GM12878 (cell line): ENCODE results near the gene ISM1. TPM values are rescaled to one million over a fixed set of nuclear protein-coding genes. Genes with fewer than 3 reads are reported as not detected.

Experiments used
- ATAC-seq: fragments of 200-7000 bp; cut with Tn5 transposase; 3 replicates; pipeline ENCODE4 v1.9.1; 2020; ENCODE audit warnings: mild to moderate bottlenecking, moderate library complexity
- BruUV-seq: library from RNA; stranded (reverse); fragments of 400-500 nt; replicated peaks from 2 replicates; lab custom pipeline; 2021; lab: Mats Ljungman, UMichigan
- CTCF ChIA-PET: fragments of 300-600 bp; sonication (Branson Sonifier 250); formaldehyde crosslinking; extraction: SDS; loops from one replicate; lab custom pipeline; 2021; ENCODE audit warnings: inconsistent platforms; lab: Yijun Ruan, JAX
- POLR2A ChIA-PET: fragments of 350-600 bp; formaldehyde crosslinking; extraction: SDS; loops from one replicate; lab custom pipeline; 2021; ENCODE audit warnings: inconsistent platforms; lab: Charles Lee
- RAD21 ChIA-PET: fragments of 300-600 bp; sonication (Branson Sonifier 250); formaldehyde crosslinking; loops from one replicate; lab custom pipeline; 2023; ENCODE audit warnings: antibody characterized with exemption; ENCODE audit not compliant: unreplicated experiment; lab: Charles Lee
- SMC1A ChIA-PET: fragments of 300-600 bp; sonication (Branson Sonifier 250); formaldehyde crosslinking; loops from one replicate; lab custom pipeline; 2023; ENCODE audit not compliant: unreplicated experiment, uncharacterized antibody; lab: Charles Lee
- DNase-seq: peaks from one replicate; pipeline ENCODE4 v3.0.0-alpha.2; 2011; ENCODE audit warnings: low read depth, low spot score
- FAIRE-seq: peaks from 3 replicates; lab custom pipeline; 2011; peaks lifted over from hg19 to GRCh38; lab: Jason Lieb, UNC
- H2AFZ ChIP-seq: 2 replicates; pipeline ENCODE4 v1.6.0; 2011; ENCODE audit warnings: low read depth, low read length, control low read depth; ENCODE audit not compliant: control insufficient read depth
- H3K27ac ChIP-seq: 2 replicates; pipeline ENCODE4 v1.5.1; 2011; ENCODE audit warnings: control low read depth; ENCODE audit not compliant: control insufficient read depth, insufficient read depth
- H3K27me3 ChIP-seq, 2 experiments: replicated peaks in 1 of 2; 2 replicates each; pipeline versions ENCODE4 v1.6.0 to v1.6.1; 2011; ENCODE audit warnings: low read length in 1 of 2; ENCODE audit not compliant: control insufficient read depth in 2 of 2, insufficient read depth in 2 of 2
- H3K36me3 ChIP-seq, 2 experiments: 2 replicates each; pipeline ENCODE4 v1.5.1; 2011; ENCODE audit warnings: low read length in 1 of 2; ENCODE audit not compliant: control insufficient read depth in 2 of 2, insufficient read depth in 2 of 2
- H3K4me1 ChIP-seq: 2 replicates; pipeline ENCODE4 v1.6.1; 2011; ENCODE audit warnings: mild to moderate bottlenecking, low read length, moderate library complexity, mixed read lengths; ENCODE audit not compliant: control insufficient read depth, insufficient read depth
- H3K4me2 ChIP-seq: 2 replicates; pipeline ENCODE4 v1.6.0; 2011; ENCODE audit warnings: control low read depth; ENCODE audit not compliant: control insufficient read depth, insufficient read depth
- H3K4me3 ChIP-seq: fragments of 200-600 bp; sonication (generic); 2 replicates; pipeline ENCODE4 v1.5.1; 2016
- H3K79me2 ChIP-seq: 2 replicates; pipeline ENCODE4 v1.6.0; 2011; ENCODE audit warnings: low read length; ENCODE audit not compliant: control insufficient read depth, insufficient read depth
- H3K9ac ChIP-seq: 2 replicates; pipeline ENCODE4 v1.8.0; 2011; ENCODE audit warnings: low read length, control low read depth, mixed read lengths; ENCODE audit not compliant: control insufficient read depth, insufficient read depth
- H3K9me3 ChIP-seq: replicated peaks from 3 replicates; pipeline ENCODE4 v1.5.1; 2011; ENCODE audit warnings: mild to moderate bottlenecking, low read length; ENCODE audit not compliant: control insufficient read depth, insufficient read depth
- H4K20me1 ChIP-seq: 2 replicates; pipeline ENCODE4 v1.6.0; 2011; ENCODE audit not compliant: control insufficient read depth, insufficient read depth
- ATF3 ChIP-seq: IDR thresholded peaks from 2 replicates; pipeline ENCODE4 v1.6.1; 2011; ENCODE audit warnings: low read depth, mild to moderate bottlenecking, low read length, moderate library complexity, borderline replicate concordance; ENCODE audit errors: extremely low read depth
- BCL3 ChIP-seq: IDR thresholded peaks from 2 replicates; pipeline ENCODE4 v1.6.1; 2011; ENCODE audit warnings: borderline replicate concordance, low read depth, mild to moderate bottlenecking, moderate library complexity, low read length; ENCODE audit not compliant: insufficient read depth, poor library complexity, severe bottlenecking
- CHD2 ChIP-seq: IDR thresholded peaks from 2 replicates; pipeline ENCODE4 v1.6.1; 2011; ENCODE audit warnings: low read depth, low read length, improper control_type of control experiment, borderline replicate concordance
- EGR1 ChIP-seq, 2 experiments: IDR thresholded peaks; 1 replicate in 1 of 2; 2 replicates in 1 of 2; pipeline ENCODE4 v1.6.1; 2011 to 2012; ENCODE audit warnings: low read depth in 2 of 2, low read length in 2 of 2, borderline replicate concordance in 1 of 2, mild to moderate bottlenecking in 1 of 2, moderate library complexity in 1 of 2
- IKZF2 ChIP-seq, 2 experiments: fragments of 450-650 bp; IDR thresholded peaks; 2 replicates each; pipeline ENCODE4 v1.6.1; 2017; ENCODE audit warnings: mild to moderate bottlenecking in 2 of 2, moderate library complexity in 2 of 2
- MEF2A ChIP-seq: IDR thresholded peaks from 2 replicates; pipeline ENCODE4 v1.6.1; 2011; ENCODE audit warnings: low read depth, mild to moderate bottlenecking, low read length, moderate library complexity; ENCODE audit not compliant: insufficient read depth
- NFXL1 ChIP-seq: fragments of 450-650 bp; IDR thresholded peaks from 2 replicates; pipeline ENCODE4 v1.6.1; 2017; ENCODE audit warnings: antibody characterized with exemption, mild to moderate bottlenecking, borderline replicate concordance
- NFYA ChIP-seq: IDR thresholded peaks from 2 replicates; pipeline ENCODE4 v1.6.1; 2011; ENCODE audit warnings: low read depth, mild to moderate bottlenecking, low read length, improper control_type of control experiment, borderline replicate concordance
- NR2C1 ChIP-seq: fragments of 450-650 bp; IDR thresholded peaks from 2 replicates; pipeline ENCODE4 v1.6.1; 2017; ENCODE audit warnings: antibody characterized with exemption, mild to moderate bottlenecking, moderate library complexity
- NR2C2 ChIP-seq: IDR thresholded peaks from 2 replicates; pipeline ENCODE4 v1.6.1; 2011; ENCODE audit warnings: borderline replicate concordance, low read depth; ENCODE audit not compliant: control insufficient read depth, insufficient read length
- SRF ChIP-seq, 2 experiments: IDR thresholded peaks; 2 replicates each; pipeline ENCODE4 v1.6.1; 2011; ENCODE audit warnings: low read depth in 2 of 2, low read length in 2 of 2, mild to moderate bottlenecking in 1 of 2, moderate library complexity in 1 of 2
- TCF12 ChIP-seq: IDR thresholded peaks from 2 replicates; pipeline ENCODE4 v1.6.1; 2011; ENCODE audit warnings: low read depth, mild to moderate bottlenecking, low read length
- TCF3 ChIP-seq: IDR thresholded peaks from 2 replicates; pipeline ENCODE4 v1.6.1; 2012; ENCODE audit warnings: low read depth, mild to moderate bottlenecking, low read length, borderline replicate concordance; ENCODE audit not compliant: insufficient read depth
- ZNF24 ChIP-seq: fragments of 450-650 bp; IDR thresholded peaks from 2 replicates; pipeline ENCODE4 v1.6.1; 2017; ENCODE audit warnings: antibody characterized with exemption, mild to moderate bottlenecking
- ZNF687 ChIP-seq: fragments of 450-650 bp; IDR thresholded peaks from 2 replicates; pipeline ENCODE4 v1.6.1; 2017; ENCODE audit warnings: mild to moderate bottlenecking, moderate library complexity
- WGBS: methylation state at CpG from one replicate; pipeline ENCODE4 v1.1.6; 2016; ENCODE audit warnings: low lambda C conversion rate; ENCODE audit not compliant: insufficient replicate concordance, insufficient coverage; ENCODE audit errors: missing lambda C conversion rate; 5-methylcytosine and 5-hydroxymethylcytosine counted together
- in situ Hi-C: fragments of 300-500 bp; cut with MboI; formaldehyde crosslinking; loops from 9 replicates; pipeline ENCODE4 v1.14.3; 2018; ENCODE audit warnings: mixed read lengths
- intact Hi-C: fragments of 100-400 bp; cut with micrococcal nuclease; formaldehyde crosslinking; loops from one replicate; pipeline ENCODE4 v1.14.2; 2022; ENCODE audit not compliant: unreplicated experiment
- polyA plus RNA-seq, 11 experiments: library from polyadenylated mRNA; depleted of rRNA in 4 of 11; unstranded in 6 of 11; stranded (reverse) in 5 of 11; fragments of >200 nt; fragmentation: Nextera tagmentation in 4 of 11; fragmentation: Illumina TruSeq in 1 of 11; extraction: Ambion mirVana in 4 of 11; extraction: Trizol in 1 of 11; gene quantifications; 1 replicate in 1 of 11; 2 replicates in 10 of 11; pipeline versions ENCODE4 v1.2.1 to v1.2.3, GENCODE V29; 2011 to 2016; ENCODE audit warnings: inconsistent platforms in 2 of 11, missing spikeins in 2 of 11, low read depth in 1 of 11
- total RNA-seq, 4 experiments: library from RNA; depleted of rRNA in 3 of 4; stranded (reverse); fragments of >200 nt in 3 of 4; fragmentation: Illumina TruSeq in 1 of 4; extraction: Trizol in 1 of 4; gene quantifications; 2 replicates each; pipeline versions ENCODE4 v1.2.1 to v1.2.3, GENCODE V29; 2013 to 2021

Gene ISM1
- total and polyA plus RNA-seq, 10 of the 15 experiments (the other 5 are each of a cell fraction or from before 2014, with no cell fraction given): 0.01 to 0.03 TPM; not detected in 8

GRCh38 chr20:13263451-13263850 lies 42.4 kb downstream of the ISM1 start:
- no peaks in the 10 kb centered on the region for H3K9me3 ChIP-seq
- no peak overlapping the region for H3K4me3 ChIP-seq
- ATAC-seq: no peak
- no peak for FAIRE-seq
- no peak overlapping the region for H2AFZ ChIP-seq
- no peaks in the 10 kb centered on the region for H3K79me2 ChIP-seq
- RAD21 ChIA-PET: interaction anchor here (1.9 kb wide), 2 partner anchors 145 to 283 kb away, joined by 6 to 7 read pairs; no protein-coding TSS in a partner anchor
- POLR2A ChIA-PET: no interaction called here
- no peak overlapping the region for H3K27ac ChIP-seq
- intact Hi-C loops: no loop called here
- H4K20me1 ChIP-seq: no peaks in the 10 kb centered on the region
- CTCF ChIA-PET: interaction anchor here (1.2 to 4.0 kb wide), 3 partner anchors 20 to 283 kb away, joined by 4 to 57 read pairs (median 19); no protein-coding TSS in a partner anchor
- in situ Hi-C loops: no loop called here
- no TSS peak for BruUV-seq
- H3K27me3 ChIP-seq: no peaks in the 10 kb centered on the region
- no peak overlapping the region for H3K9ac ChIP-seq
- H3K36me3 ChIP-seq: no peaks in the 10 kb centered on the region
- 12% methylated on average over 5 of the region's 5 CpGs for whole genome bisulfite sequencing
- no peak for DNase-seq
- no peaks in the 10 kb centered on the region for H3K4me1 ChIP-seq
- SMC1A ChIA-PET: interaction anchor here (0.6 to 0.8 kb wide), 2 partner anchors 30 to 275 kb away, joined by 3 read pairs; no protein-coding TSS in a partner anchor
- H3K4me2 ChIP-seq: no peak overlapping the region
- TF ChIP-seq NR2C2 (no peak), TCF12 (no peak), NR2C1 (no peak), TCF3 (no peak), ZNF24 (no peak), NFXL1 (no peak), CHD2 (no peak), NFYA (no peak), BCL3 (no peak), IKZF2 (IDR thresholded peaks at IDR 0.05) (no peak), MEF2A (no peak), ZNF687 (no peak), EGR1 (IDR thresholded peaks at IDR 0.05; ENCODE audit: borderline replicate concordance in 1 of 2, low read depth in 2 of 2, low read length in 2 of 2) (no peak), ATF3 (no peak), SRF (IDR thresholded peaks at IDR 0.05; ENCODE audit: low read depth in 2 of 2, low read length in 2 of 2) (no peak)
